ENCODE data around the gene TOX2. TPM values are rescaled to one million over a fixed set of nuclear protein-coding genes. Genes with fewer than 3 reads are reported as not detected.

TOX2 gene
- total and polyA plus RNA-seq, 2 of the 8 experiments (the other 6 are each of a cell fraction or from before 2014, with no cell fraction given): 1.8 to 3.4 TPM

DNA sequence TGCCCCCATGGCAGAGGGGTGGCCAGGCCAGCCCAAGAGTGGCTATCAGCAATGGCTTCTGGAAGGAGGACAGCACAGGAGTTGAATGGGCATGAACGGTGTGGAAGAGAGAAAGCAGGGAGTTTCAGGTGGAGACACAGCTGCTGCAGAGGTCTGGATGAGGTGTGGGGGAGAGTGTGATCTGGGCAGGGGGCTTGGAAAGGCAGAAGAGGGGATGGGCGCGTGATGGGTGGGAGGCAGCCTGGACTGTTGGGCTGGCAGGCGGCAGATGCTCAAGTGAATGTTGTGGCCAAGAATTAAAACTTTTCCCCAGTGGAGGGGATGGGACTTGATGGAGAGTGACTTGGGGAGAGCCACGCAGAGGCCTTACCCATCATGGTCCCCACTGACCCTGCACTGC lies 46.5 kb downstream of the TOX2 start:
- Histone ChIP-seq H2BK15ac (ENCODE audit: low read length) (no peak overlapping the region; the same call in 1 of the 2 replicates), H3K4me1 (replicated peaks in 1 of 4; ENCODE audit: control insufficient read depth in 3 of 4, insufficient read depth in 4 of 4, low read length in 3 of 4) (peaks cover 0 to 18% (median 4%) of the 10 kb centered on the region in 4 experiments; a peak in 4 of 7 replicates), H3K9ac (replicated peaks in 1 of 4; ENCODE audit: extremely low read depth in 1 of 4, low read depth in 3 of 4, low read length in 3 of 4) (no peak overlapping the region), H3K23me2 (ENCODE audit: low read depth, low read length) (no peaks in the 10 kb centered on the region; the same call in 1 of the 2 replicates), H3K27ac (ENCODE audit: low read depth, low read length) (no peak overlapping the region), H3K36me3 (ENCODE audit: control insufficient read depth in 2 of 4, insufficient read depth in 4 of 4, low read length in 3 of 4) (no peaks in the 10 kb centered on the region), H3K14ac (ENCODE audit: insufficient read length) (no peak overlapping the region), H3K4me3 (ENCODE audit: extremely low read depth in 1 of 4, insufficient read depth in 2 of 4, low read depth in 3 of 4, low read length in 4 of 4) (no peak overlapping the region), H4K91ac (replicated peaks; ENCODE audit: insufficient read length, low read length) (no peak overlapping the region), H3K27me3 (replicated peaks in 1 of 4; ENCODE audit: control insufficient read depth in 3 of 4, extremely low read depth in 1 of 4, insufficient read depth in 3 of 4, low read length in 3 of 4) (peaks cover 0 to 4% (median under 1%) of the 10 kb centered on the region in 4 experiments; a peak in 3 of 7 replicates), H3K56ac (replicated peaks; ENCODE audit: insufficient read length, low read depth, low read length) (no peak overlapping the region), H3K4me2 (ENCODE audit: insufficient read depth in 1 of 2, low read depth in 2 of 2, low read length in 2 of 2) (no peak overlapping the region), H2BK12ac (ENCODE audit: low read depth, low read length) (peak overlapping the region; percentile 4; the same call in 1 of the 2 replicates), H2AFZ (ENCODE audit: low read length) (no peak overlapping the region), H3K79me1 (ENCODE audit: low read depth, low read length) (peaks cover 2% of the 10 kb centered on the region; the same call in 1 of the 2 replicates), H3K18ac (ENCODE audit: extremely low read depth, low read length) (no peak overlapping the region), H4K5ac (ENCODE audit: insufficient read length, low read depth, low read length) (no peak overlapping the region), H3K9me3 (ENCODE audit: insufficient read depth in 2 of 2, low read depth in 1 of 2, low read length in 1 of 2) (no peaks in the 10 kb centered on the region), H2BK20ac (ENCODE audit: low read length) (no peak overlapping the region), H2BK5ac (ENCODE audit: low read depth, low read length) (no peak overlapping the region), H4K20me1 (replicated peaks in 1 of 2; ENCODE audit: control insufficient read depth in 1 of 2, insufficient read depth in 2 of 2, low read length in 2 of 2) (peaks cover 0 to 2% of the 10 kb centered on the region in 2 experiments), H3K79me2 (ENCODE audit: control insufficient read depth in 1 of 2, insufficient read depth in 2 of 2, low read length in 2 of 2) (no peaks in the 10 kb centered on the region), H2AK5ac (ENCODE audit: low read depth, low read length) (peak overlapping the region; percentile 75; the same call in 1 of the 2 replicates), H4K8ac (ENCODE audit: extremely low read depth, insufficient read depth, low read length) (no peak overlapping the region), H3K23ac (ENCODE audit: insufficient read length) (no peak overlapping the region), H3K4ac (replicated peaks; ENCODE audit: insufficient read length, low read depth, low read length) (no peak overlapping the region), H2BK120ac (replicated peaks; ENCODE audit: low read depth, low read length) (no peak overlapping the region)
- WGBS, 2 experiments (ENCODE audit: extremely low coverage in 1 of 2, insufficient coverage in 1 of 2, insufficient read length in 1 of 2, insufficient replicate concordance in 2 of 2, low coverage in 1 of 2, low lambda C conversion rate in 2 of 2, missing lambda C conversion rate in 1 of 2): 82% methylated on average over 5 of the region's 5 CpGs; no CpG with 5 or more reads in 1 of the 2 experiments
- POLR2A ChIA-PET (ENCODE audit: partially characterized antibody): no interaction called here
- DNase-seq (ENCODE audit: low read depth in 1 of 2, low spot score in 2 of 2) (no peak), FAIRE-seq (no peak)
- CTCF ChIA-PET (ENCODE audit: partially characterized antibody): interaction anchor here (1.8 kb wide), 1 partner anchor 25 kb away, joined by 6 read pairs; no protein-coding TSS in a partner anchor
- TF ChIP-seq POLR2A (IDR thresholded peaks at IDR 0.05; ENCODE audit: control extremely low read depth in 1 of 2, low read depth in 2 of 2, low read length in 2 of 2) (no peak), RNF2 (IDR thresholded peaks at IDR 0.05; ENCODE audit: borderline replicate concordance, low read depth, low read length, missing control alignments, poor library complexity, severe bottlenecking) (no peak), JUND (IDR thresholded peaks at IDR 0.05; ENCODE audit: low read length) (no peak), KDM1A (IDR thresholded peaks at IDR 0.05; ENCODE audit: borderline replicate concordance, low read length) (no peak), POLR2AphosphoS5 (IDR thresholded peaks at IDR 0.05; ENCODE audit: low read depth, low read length) (no peak), TEAD4 (IDR thresholded peaks at IDR 0.05; ENCODE audit: low read depth, low read length) (no peak), CREB1 (IDR thresholded peaks at IDR 0.05) (no peak), CTBP2 (IDR thresholded peaks at IDR 0.05; ENCODE audit: borderline replicate concordance, insufficient read depth, insufficient read length, low read length) (no peak), CHD2 (IDR thresholded peaks at IDR 0.05; ENCODE audit: low read length) (no peak), RBBP5 (IDR thresholded peaks at IDR 0.05; ENCODE audit: borderline replicate concordance, low read depth, low read length) (no peak), TBP (IDR thresholded peaks at IDR 0.05; ENCODE audit: low read depth, low read length) (no peak), SIX5 (IDR thresholded peaks at IDR 0.05; ENCODE audit: low read depth, low read length) (no peak), SRF (IDR thresholded peaks at IDR 0.05; ENCODE audit: low read depth, low read length) (no peak), CBX8 (IDR thresholded peaks at IDR 0.05; ENCODE audit: borderline replicate concordance, low read depth, low read length) (no peak)

All from H1 (cell line).